ENCODE data around the gene ASB1.

The ASB1 gene

DNA sequence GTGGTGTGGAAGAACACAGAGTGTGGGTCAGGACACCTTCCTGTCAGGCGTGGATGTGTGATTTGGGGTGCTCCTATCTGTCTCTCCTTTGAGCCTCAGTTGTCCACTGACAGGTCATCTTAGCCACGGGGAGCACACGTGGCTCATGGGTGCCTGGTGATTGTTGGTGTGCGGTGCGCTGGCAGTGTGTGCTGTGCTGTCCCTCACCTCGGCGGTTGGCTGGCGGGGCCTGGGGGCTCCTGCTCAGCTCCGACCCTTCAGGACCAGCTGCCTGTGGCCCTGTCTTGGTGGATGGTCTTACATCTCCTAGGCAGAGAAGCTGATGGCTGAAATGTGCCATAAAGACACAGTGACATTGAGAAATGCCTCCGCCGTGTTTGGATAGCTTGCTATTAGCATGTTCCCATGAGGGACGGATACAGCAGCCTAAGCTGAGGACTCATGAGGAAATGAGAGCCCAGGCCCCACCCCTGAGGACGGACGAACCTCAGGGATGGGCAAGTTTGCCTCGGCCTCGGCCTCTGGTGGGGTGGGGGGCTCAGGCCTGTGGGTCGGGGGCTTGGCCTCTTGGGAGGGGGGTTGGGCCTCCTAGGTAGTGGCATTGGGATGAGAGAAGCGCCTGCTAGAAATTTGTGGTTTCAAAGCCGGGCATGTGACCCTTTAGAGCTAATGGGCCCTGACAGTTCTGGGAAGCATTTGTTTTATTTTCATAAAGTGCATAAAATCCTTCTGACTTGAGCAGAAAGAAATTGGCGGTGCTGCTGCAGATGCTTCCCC, 20.3 kb upstream of the ASB1 start:
- peaks cover 14% of the 10 kb centered on the region for H3K4me1 ChIP-seq (ENCODE audit: insufficient read depth, insufficient read length)
- TF ChIP-seq YY1 (IDR thresholded peaks at IDR 0.05; ENCODE audit: insufficient read depth, insufficient read length) (no peak), SUZ12 (IDR thresholded peaks at IDR 0.05; ENCODE audit: extremely low read depth, insufficient read depth, insufficient read length) (no peak), ZNF274 (IDR thresholded peaks at IDR 0.05; ENCODE audit: low read depth, low read length) (no peak)
- DNase-seq (ENCODE audit: low read depth, low spot score), result no peak

DNA sequence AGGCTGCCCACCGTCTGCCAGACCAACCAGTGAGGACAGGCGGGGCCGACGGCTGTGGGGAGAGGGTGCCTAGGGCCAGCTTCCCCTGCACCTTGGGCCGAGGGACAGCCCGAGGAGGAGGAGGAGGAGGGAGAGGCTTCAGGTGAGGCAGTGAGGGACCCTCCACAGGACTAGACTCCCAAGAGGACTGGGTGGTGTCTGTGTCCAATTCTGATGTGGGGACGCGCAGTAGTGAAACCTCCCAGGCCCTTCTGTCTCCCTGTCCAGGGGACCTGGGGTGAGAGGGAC, 19.8 kb upstream of the ASB1 start:
- peaks cover 16% of the 10 kb centered on the region for H3K4me1 ChIP-seq (ENCODE audit: insufficient read depth, insufficient read length)
- DNase-seq (ENCODE audit: low read depth, low spot score), result no peak
- no peak overlapping the region for H3K4me3 ChIP-seq (ENCODE audit: insufficient read length, low read depth)
- no peaks in the 10 kb centered on the region for H3K9me3 ChIP-seq (ENCODE audit: insufficient read depth, low read length)
- peaks cover 8% of the 10 kb centered on the region for H3K36me3 ChIP-seq (ENCODE audit: insufficient read depth, insufficient read length, low read length)
- H3K9ac ChIP-seq (ENCODE audit: insufficient read length, low read depth), result peak overlapping the region; percentile 36
- H3K27me3 ChIP-seq (ENCODE audit: insufficient read depth, insufficient read length), result no peaks in the 10 kb centered on the region
- TF ChIP-seq SUZ12 (IDR thresholded peaks at IDR 0.05; ENCODE audit: extremely low read depth, insufficient read depth, insufficient read length) (no peak), ZNF274 (IDR thresholded peaks at IDR 0.05; ENCODE audit: low read depth, low read length) (no peak), YY1 (IDR thresholded peaks at IDR 0.05; ENCODE audit: insufficient read depth, insufficient read length) (no peak)

More for the DNA sequence above, 20.3 kb upstream of the ASB1 start:
- H3K27me3 ChIP-seq (ENCODE audit: insufficient read depth, insufficient read length), result no peaks in the 10 kb centered on the region
- peaks cover 13% of the 10 kb centered on the region for H3K36me3 ChIP-seq (ENCODE audit: insufficient read depth, insufficient read length, low read length)
- H3K4me3 ChIP-seq (ENCODE audit: insufficient read length, low read depth), result no peak overlapping the region
- peak overlapping the region; percentile 44 for H3K9ac ChIP-seq (ENCODE audit: insufficient read length, low read depth)
- H3K9me3 ChIP-seq (ENCODE audit: insufficient read depth, low read length), result no peaks in the 10 kb centered on the region

DNA sequence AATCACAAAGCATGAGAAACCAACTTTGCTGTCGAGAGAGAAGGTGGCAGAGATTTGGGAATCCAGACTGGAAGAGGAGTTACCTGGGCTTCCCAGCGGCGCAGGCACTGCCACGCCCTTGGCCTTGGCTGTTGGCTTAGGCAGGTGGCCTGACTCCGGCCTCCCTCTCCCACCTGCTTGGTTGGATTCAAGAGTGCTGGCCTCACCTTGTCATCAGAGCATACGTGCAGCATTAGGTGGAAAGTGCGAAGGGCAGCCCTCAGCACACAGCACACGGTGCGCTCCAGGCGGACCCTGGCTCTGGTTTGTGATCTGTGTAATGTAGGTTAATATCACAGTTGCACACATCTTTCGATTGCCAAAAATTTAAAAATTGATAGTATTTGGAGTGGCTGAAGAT, 19.2 kb upstream of the ASB1 start:
- no peak for TF ChIP-seq YY1 (IDR thresholded peaks at IDR 0.05; ENCODE audit: insufficient read depth, insufficient read length)
- no peak for TF ChIP-seq SUZ12 (IDR thresholded peaks at IDR 0.05; ENCODE audit: extremely low read depth, insufficient read depth, insufficient read length)
- no peak for TF ChIP-seq ZNF274 (IDR thresholded peaks at IDR 0.05; ENCODE audit: low read depth, low read length)
- no peaks in the 10 kb centered on the region for H3K9me3 ChIP-seq (ENCODE audit: insufficient read depth, low read length)
- peaks cover 16% of the 10 kb centered on the region for H3K4me1 ChIP-seq (ENCODE audit: insufficient read depth, insufficient read length)
- H3K27me3 ChIP-seq (ENCODE audit: insufficient read depth, insufficient read length), result no peaks in the 10 kb centered on the region
- no peak for DNase-seq (ENCODE audit: low read depth, low spot score)
- H3K36me3 ChIP-seq (ENCODE audit: insufficient read depth, insufficient read length, low read length), result peaks cover 8% of the 10 kb centered on the region
- no peak overlapping the region for H3K4me3 ChIP-seq (ENCODE audit: insufficient read length, low read depth)
- H3K9ac ChIP-seq (ENCODE audit: insufficient read length, low read depth), result no peak overlapping the region

DNA sequence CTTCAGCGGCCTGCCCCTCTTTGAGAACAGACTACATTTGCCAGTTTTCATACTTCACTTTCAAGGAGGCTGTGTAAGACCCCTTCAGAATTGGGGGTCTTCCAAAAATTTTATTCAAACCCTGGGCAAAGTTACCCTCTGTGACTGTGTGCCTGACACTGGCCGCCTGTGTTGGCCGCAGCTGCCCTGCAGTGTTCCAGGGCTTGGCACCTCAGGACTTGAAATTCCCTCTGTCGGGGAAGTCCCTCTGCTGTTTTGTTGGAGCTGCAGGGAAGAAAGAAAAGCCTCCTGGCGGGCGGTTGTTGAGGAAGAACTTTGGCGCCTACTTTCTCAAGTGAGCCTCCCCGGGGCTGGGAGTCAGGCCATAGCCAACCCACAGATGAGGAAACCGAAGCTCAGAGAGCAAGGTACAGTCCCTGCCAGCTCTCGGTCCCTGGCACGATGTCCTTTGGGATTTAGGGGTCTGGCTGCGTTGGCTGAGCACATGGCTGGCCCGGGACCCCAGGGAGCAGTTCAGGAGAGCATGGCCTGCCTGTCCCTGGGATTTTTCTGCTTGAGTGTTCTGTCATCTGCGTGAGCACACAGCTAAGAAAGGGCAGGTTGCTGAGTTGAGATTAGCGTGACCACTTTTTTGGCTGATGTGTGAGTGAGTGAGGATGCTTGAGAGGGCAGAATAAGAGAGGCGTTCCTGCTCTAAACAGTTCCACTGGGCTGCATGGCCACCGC, 17.9 kb upstream of the ASB1 start:
- H3K4me3 ChIP-seq (ENCODE audit: insufficient read length, low read depth), result no peak overlapping the region
- H3K4me1 ChIP-seq (ENCODE audit: insufficient read depth, insufficient read length), result peaks cover 15% of the 10 kb centered on the region
- no peaks in the 10 kb centered on the region for H3K9me3 ChIP-seq (ENCODE audit: insufficient read depth, low read length)
- TF ChIP-seq ZNF274 (IDR thresholded peaks at IDR 0.05; ENCODE audit: low read depth, low read length), result no peak
- no peak for TF ChIP-seq SUZ12 (IDR thresholded peaks at IDR 0.05; ENCODE audit: extremely low read depth, insufficient read depth, insufficient read length)
- TF ChIP-seq YY1 (IDR thresholded peaks at IDR 0.05; ENCODE audit: insufficient read depth, insufficient read length), result no peak
- no peak overlapping the region for H3K9ac ChIP-seq (ENCODE audit: insufficient read length, low read depth)
- no peak for DNase-seq (ENCODE audit: low read depth, low spot score)
- peaks cover 2% of the 10 kb centered on the region for H3K36me3 ChIP-seq (ENCODE audit: insufficient read depth, insufficient read length, low read length)
- H3K27me3 ChIP-seq (ENCODE audit: insufficient read depth, insufficient read length), result no peaks in the 10 kb centered on the region

DNA sequence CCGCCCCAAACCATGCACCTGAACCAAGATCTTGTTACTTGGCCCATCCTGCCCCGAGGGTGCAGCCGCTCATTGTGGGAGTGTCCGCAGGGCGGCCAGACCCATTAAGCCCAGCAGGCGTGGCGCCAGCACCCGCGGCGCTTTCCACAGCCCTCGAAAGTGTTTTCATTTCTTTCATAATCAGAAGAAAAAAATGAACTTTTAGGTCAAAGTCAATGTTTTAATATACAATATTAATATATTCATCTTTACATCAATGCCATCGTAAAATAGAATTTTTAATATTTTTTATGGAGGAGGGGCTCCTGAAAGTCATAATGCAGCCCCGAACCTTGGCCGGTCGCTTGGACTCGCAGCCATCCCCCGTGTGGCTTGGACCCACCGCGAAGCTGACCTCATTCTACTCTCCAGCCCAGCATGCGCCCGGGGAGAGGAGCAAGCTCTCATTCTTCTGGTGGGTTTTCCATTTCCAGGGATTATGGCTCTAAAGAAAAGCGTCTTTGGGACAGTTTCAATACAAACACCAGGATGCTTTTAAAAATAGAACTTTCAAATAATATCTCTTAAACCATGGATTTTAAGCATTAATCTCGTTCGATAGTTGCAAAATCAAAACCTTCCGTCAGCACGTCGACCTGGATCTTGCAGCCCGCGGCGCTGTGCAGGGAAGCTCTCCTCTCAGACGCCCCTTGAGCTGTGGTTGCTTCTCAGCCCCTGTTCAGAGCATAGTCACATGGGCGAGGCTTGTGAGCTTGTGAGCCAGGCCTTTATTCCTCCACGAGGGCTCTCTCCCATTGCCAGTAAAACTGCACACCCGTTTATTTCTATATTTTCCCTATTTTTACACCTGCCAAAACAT, 17.2 kb upstream of the ASB1 start:
- no peak for DNase-seq (ENCODE audit: low read depth, low spot score)
- Histone ChIP-seq H3K27me3 (ENCODE audit: insufficient read depth, insufficient read length) (no peaks in the 10 kb centered on the region), H3K9me3 (ENCODE audit: insufficient read depth, low read length) (no peaks in the 10 kb centered on the region), H3K36me3 (ENCODE audit: insufficient read depth, insufficient read length, low read length) (peaks cover 2% of the 10 kb centered on the region), H3K9ac (ENCODE audit: insufficient read length, low read depth) (no peak overlapping the region), H3K4me3 (ENCODE audit: insufficient read length, low read depth) (no peak overlapping the region), H3K4me1 (ENCODE audit: insufficient read depth, insufficient read length) (peaks cover 10% of the 10 kb centered on the region)
- TF ChIP-seq ZNF274 (IDR thresholded peaks at IDR 0.05; ENCODE audit: low read depth, low read length) (no peak), YY1 (IDR thresholded peaks at IDR 0.05; ENCODE audit: insufficient read depth, insufficient read length) (no peak), SUZ12 (IDR thresholded peaks at IDR 0.05; ENCODE audit: extremely low read depth, insufficient read depth, insufficient read length) (no peak)

DNA sequence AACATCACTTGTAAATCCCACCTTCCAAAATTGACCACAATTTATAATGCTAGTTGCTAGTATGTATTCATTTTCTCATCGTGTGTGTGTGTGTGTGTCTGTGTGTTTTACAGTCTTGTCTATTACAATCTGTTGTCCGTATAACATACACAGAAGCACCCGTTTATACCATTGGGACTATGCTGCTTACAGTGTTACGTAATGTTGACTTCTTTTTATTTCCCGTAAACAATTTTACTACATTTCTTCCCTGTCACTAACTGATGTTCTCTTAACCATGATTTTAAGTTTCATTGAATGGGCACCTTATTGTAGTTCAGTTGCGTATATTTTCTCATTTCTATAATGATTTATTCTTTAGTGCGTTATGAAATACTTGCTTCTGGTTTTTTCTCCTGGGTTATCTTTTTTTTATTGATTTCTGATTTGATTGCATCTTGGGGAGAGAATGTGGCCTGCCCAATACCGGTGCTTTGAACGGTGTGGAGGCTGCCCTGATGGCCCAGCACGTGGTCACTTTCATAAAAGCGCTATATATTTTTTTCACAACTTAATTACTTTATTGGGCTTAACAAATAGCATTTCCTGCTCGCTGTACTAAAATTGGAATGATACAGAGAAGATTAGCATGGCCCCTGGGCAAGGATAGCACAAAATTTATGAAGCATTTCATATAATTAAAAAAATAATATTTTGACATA, 14.5 kb upstream of the ASB1 start:
- no peak overlapping the region for H3K9ac ChIP-seq (ENCODE audit: insufficient read length, low read depth)
- no peak for DNase-seq (ENCODE audit: low read depth, low spot score)
- peaks cover 14% of the 10 kb centered on the region; the same call in 1 of the 2 replicates for H3K9me3 ChIP-seq (ENCODE audit: insufficient read depth, low read length)
- TF ChIP-seq SUZ12 (IDR thresholded peaks at IDR 0.05; ENCODE audit: extremely low read depth, insufficient read depth, insufficient read length) (no peak), ZNF274 (IDR thresholded peaks at IDR 0.05; ENCODE audit: low read depth, low read length) (no peak), YY1 (IDR thresholded peaks at IDR 0.05; ENCODE audit: insufficient read depth, insufficient read length) (no peak)
- H3K4me1 ChIP-seq (ENCODE audit: insufficient read depth, insufficient read length), result peaks cover 4% of the 10 kb centered on the region
- no peaks in the 10 kb centered on the region for H3K27me3 ChIP-seq (ENCODE audit: insufficient read depth, insufficient read length)
- no peak overlapping the region for H3K4me3 ChIP-seq (ENCODE audit: insufficient read length, low read depth)
- H3K36me3 ChIP-seq (ENCODE audit: insufficient read depth, insufficient read length, low read length), result peaks cover 2% of the 10 kb centered on the region

Measured in NT2/D1 (cell line).